GM12875 (cell line): ENCODE results near the gene LRP1B.

Experiments used
- H3K4me3 ChIP-seq: one replicate; pipeline ENCODE4 v1.5.1; 2011; ENCODE audit warnings: low read depth, low read length, control low read depth
- TF ChIP-seq, protein P1 (sequence below): IDR thresholded peaks from 2 replicates; pipeline ENCODE4 v1.5.1; 2011; ENCODE audit warnings: low read depth, mild to moderate bottlenecking, control low read depth, inconsistent platforms, low read length, moderate library complexity, borderline replicate concordance; ENCODE audit not compliant: insufficient read depth

LRP1B gene

GRCh38 chr2:141878016-141878415 is 252.8 kb downstream of the LRP1B start:
- TF ChIP-seq, protein P1, sequence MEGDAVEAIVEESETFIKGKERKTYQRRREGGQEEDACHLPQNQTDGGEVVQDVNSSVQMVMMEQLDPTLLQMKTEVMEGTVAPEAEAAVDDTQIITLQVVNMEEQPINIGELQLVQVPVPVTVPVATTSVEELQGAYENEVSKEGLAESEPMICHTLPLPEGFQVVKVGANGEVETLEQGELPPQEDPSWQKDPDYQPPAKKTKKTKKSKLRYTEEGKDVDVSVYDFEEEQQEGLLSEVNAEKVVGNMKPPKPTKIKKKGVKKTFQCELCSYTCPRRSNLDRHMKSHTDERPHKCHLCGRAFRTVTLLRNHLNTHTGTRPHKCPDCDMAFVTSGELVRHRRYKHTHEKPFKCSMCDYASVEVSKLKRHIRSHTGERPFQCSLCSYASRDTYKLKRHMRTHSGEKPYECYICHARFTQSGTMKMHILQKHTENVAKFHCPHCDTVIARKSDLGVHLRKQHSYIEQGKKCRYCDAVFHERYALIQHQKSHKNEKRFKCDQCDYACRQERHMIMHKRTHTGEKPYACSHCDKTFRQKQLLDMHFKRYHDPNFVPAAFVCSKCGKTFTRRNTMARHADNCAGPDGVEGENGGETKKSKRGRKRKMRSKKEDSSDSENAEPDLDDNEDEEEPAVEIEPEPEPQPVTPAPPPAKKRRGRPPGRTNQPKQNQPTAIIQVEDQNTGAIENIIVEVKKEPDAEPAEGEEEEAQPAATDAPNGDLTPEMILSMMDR = no peak
- no peak overlapping the region for H3K4me3 ChIP-seq

- H3K4me3 ChIP-seq = no peak overlapping the region
- TF ChIP-seq, protein P1 = no peak
These were observed 258.7 kb downstream of the LRP1B start for GRCh38 chr2:141871913-141872634.

DNA sequence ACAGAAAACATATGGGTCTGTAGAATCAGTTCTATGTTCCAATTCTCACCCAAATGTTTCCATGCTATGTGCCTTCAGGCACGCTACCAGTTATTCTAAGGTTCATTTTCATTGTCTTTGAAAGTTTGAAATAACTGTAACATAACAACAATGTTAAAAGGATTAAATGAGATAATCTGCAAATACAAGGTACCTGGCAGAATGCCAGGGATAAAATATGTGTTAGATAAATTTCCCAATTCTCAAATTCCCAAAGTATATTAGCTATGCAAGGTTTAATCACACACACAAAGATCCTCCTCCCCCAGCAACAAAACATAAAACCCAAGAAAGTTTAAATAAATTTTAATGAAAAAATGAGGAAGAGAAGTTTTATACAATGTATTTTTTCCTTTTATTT is 261.2 kb downstream of the LRP1B start:
- no peak overlapping the region for H3K4me3 ChIP-seq
- TF ChIP-seq, protein P1 = no peak

DNA sequence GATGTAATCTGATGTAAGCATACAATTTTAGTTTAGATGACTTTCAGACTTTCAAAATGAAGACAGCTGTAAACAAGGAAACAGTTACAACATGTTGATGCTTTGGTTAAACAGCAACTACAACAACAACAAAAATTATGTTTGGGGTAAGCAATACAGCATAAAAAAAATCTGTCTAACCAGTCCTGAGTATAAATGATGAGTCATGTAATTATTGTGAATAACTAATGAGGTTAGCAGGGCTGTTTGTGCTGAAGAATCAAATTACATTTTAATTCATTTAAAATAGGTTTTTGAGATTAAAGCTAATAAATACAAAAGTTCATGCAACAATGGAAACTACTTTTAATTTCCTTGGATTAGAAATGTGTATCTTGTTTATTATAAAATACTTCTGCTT is 266.9 kb downstream of the LRP1B start:
- no peak overlapping the region for H3K4me3 ChIP-seq
- TF ChIP-seq, protein P1 = no peak

DNA sequence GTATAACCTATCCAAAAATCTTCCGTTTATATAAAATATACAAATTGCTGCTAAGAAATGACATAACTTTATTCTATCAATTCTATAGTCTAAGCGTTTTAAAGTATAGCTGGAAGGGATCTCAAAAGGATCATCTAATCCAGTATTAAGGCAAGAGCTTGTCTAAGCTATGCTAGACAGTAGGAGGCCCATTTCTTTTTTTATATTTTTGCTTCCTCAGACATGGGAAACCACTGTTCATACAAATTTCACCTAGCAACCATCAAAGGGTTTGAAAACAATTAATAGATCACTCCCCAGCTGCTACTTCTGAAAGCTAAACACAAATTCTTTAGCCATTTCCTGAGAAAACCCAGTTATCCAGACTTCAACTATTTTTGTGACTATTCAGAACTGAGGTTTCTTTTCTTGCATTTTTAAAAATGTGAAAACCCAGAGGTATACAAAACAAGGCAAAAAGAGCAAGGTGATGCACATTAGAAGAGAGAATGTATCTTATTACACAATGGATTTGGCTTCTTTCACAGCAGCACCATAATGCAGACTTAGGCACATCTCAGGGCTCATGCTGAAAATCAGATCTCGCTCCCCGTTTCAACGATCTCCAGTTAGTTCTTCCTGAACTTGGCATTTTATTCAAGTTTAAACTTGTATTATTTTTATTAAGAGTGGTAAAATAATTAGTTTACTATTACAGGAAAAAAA is 274.4 kb downstream of the LRP1B start:
- TF ChIP-seq, protein P1 = no peak
- no peak overlapping the region for H3K4me3 ChIP-seq

DNA sequence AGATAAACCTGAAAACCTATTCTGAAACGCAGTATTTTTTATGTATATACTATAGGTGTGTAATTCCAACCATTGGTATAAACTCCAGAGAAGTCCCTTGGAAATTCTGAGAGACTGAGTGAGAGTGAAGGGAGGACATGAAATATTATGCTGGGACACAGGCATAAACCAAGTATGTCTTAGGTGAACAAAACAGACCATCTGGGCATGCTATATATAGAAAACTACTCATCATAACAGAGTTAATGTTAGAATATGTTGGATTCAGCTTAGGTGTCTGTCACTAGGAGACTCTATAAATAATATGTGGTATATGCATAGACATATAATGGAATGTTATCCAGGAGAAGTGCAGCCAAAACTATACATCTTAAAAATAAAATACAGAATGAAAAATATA is 282.6 kb downstream of the LRP1B start:
- TF ChIP-seq, protein P1 = no peak
- H3K4me3 ChIP-seq = no peak overlapping the region

DNA sequence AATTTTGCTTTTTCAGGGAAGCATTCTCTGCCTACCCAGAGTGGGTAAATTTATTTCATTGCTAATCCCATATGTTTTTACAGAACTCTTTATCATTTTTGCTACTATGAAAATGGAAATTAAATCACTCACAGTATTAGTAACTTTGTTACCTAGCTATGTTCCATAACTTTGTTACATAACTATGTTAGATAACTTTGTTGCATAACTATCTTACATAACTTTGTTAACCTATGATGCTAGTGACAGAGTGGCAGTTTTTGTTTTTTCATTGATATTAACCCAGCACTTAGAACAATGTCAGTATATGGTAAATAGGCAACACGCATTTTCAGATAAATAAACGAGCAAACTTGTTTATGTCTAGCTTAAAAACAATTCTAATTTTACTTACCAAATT is 286.6 kb downstream of the LRP1B start:
- TF ChIP-seq, protein P1 = no peak
- H3K4me3 ChIP-seq = no peak overlapping the region
